Duodenal mucosa (tissue), 2 donors: ENCODE results near the gene FAM78A.
"Not testable (repeated sequence)": the region's sequence is repeated elsewhere in the genome, so short reads cannot be mapped to it uniquely, and the experiment has no call there.

Source experiments
- H3K27ac ChIP-seq: one replicate; pipeline ENCODE4 v1.7.0; 2013; ENCODE audit warnings: low read depth, low read length
- H3K27me3 ChIP-seq, 2 donors: one replicate each; pipeline ENCODE4 v1.7.0; 2013; ENCODE audit warnings: low read length in 2 of 2, control low read depth in 1 of 2; ENCODE audit not compliant: insufficient read depth in 2 of 2, control insufficient read depth in 1 of 2
- H3K36me3 ChIP-seq, 2 donors: one replicate each; pipeline ENCODE4 v1.7.0; 2013; ENCODE audit warnings: low read length in 2 of 2, control low read depth in 1 of 2; ENCODE audit not compliant: insufficient read depth in 2 of 2, control insufficient read depth in 1 of 2
- H3K4me1 ChIP-seq, 2 donors: one replicate each; pipeline ENCODE4 v1.7.0; 2013; ENCODE audit warnings: low read length in 2 of 2, control low read depth in 1 of 2; ENCODE audit not compliant: insufficient read depth in 2 of 2, control insufficient read depth in 1 of 2
- H3K4me3 ChIP-seq, 2 donors: one replicate each; pipeline ENCODE4 v1.7.0; 2013; ENCODE audit warnings: low read length in 2 of 2, low read depth in 1 of 2
- H3K9ac ChIP-seq, 2 donors: one replicate each; pipeline ENCODE4 v1.7.0; 2013; ENCODE audit warnings: low read length in 2 of 2, low read depth in 1 of 2
- H3K9me3 ChIP-seq, 2 donors: one replicate each; pipeline ENCODE4 v1.7.0; 2013; ENCODE audit warnings: low read length in 2 of 2, control low read depth in 1 of 2; ENCODE audit not compliant: control insufficient read depth in 1 of 2

The FAM78A gene

DNA sequence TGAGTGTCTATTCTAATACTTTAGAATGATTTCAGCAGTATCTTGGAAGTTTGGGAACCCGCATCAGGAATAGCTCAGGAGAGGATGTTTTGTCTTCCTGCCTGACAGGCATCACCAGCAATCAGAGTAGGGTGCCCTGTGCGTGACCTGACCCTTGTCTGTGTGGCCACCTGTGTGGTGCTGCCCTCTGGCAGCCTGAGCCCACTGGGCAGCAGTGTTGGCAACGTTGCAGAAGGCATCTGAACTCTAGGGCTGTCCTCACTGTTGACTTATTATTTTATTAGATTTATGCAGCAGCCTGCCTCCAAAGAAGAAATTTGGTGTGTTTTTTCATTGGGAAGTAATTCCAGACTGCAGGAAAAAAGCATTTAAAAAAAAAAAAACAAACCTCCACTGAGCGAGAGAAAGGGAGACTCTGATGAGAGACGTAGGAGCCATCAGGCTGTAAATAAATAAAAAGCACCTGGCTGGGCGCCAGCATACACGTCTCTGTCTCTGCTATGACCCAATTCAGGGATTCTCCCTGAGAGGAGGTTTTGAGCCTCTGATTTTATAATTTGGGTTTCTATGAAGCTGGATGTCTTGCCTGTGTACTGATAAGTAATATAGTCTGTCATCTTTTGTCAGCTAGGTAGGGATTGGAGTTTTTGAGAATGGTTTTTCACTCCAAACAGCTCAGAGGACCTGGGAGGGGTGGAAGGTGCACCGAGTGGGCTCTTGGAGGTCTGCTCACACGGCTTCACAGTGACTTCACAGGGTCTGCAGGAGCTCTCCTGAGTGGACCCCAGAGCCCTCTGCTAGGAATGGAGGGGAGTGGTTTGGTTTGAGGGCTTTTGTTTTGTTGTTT, 49.0 kb downstream of the FAM78A start:
- Histone ChIP-seq H3K36me3 (peaks cover 11 to 43% of the 10 kb centered on the region in 2 donors), H3K9ac (no peak overlapping the region)

DNA sequence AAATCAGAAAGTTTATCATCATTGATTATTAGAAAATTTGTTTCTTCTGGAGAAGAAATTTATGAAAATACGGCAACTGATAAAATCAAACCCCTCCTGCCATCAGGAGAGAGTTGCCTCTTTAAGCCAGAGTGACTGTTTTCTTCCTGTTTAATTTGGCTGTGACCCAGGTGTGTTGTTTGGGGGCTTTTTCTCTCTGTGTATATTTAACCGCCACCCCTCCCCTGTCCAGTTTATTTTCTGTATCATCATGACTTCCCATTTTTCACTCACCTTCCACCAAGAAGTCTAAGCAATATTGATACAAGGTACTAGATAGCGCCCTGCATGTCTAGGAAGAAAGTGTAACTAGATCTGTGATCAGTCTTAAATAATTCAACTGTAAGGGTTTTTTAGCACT, 50.1 kb downstream of the FAM78A start:
- H3K27me3 ChIP-seq, result no peaks in the 10 kb centered on the region
- peaks cover 4 to 5% of the 10 kb centered on the region in 2 donors for H3K4me1 ChIP-seq
- H3K9me3 ChIP-seq, result no peaks in the 10 kb centered on the region
- H3K36me3 ChIP-seq, result peaks cover 11 to 32% of the 10 kb centered on the region in 2 donors
- H3K4me3 ChIP-seq, result no peak overlapping the region
- H3K9ac ChIP-seq, result no peak overlapping the region
- no peak overlapping the region for H3K27ac ChIP-seq

More for the DNA sequence above, 49.0 kb downstream of the FAM78A start:
- no peaks in the 10 kb centered on the region for H3K27me3 ChIP-seq
- peaks cover 4 to 5% of the 10 kb centered on the region in 2 donors for H3K4me1 ChIP-seq
- H3K27ac ChIP-seq, result no peak overlapping the region
- H3K9me3 ChIP-seq, result no peaks in the 10 kb centered on the region
- H3K4me3 ChIP-seq, result no peak overlapping the region

DNA sequence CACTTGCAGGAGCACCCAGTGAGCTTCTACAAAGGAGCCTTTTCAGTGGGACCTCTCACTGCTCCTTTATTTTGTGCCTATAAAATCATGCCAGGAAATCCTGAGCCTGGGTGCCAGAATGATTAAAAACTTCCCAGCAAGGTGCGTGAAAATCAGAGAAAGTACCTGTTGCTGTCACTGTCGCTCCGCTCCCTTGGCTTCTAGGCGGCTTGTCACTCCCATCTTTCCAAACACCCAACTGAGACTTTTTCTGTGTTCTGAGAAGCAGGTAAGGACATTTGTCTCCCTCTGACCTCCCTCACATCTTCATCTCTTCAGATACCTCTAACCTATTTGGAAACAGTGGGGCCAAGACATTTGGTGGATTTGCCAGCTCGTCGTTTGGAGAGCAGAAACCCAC, 53.9 kb downstream of the FAM78A start:
- Histone ChIP-seq H3K27ac (no peak overlapping the region), H3K9ac (no peak overlapping the region), H3K4me3 (no peak overlapping the region), H3K4me1 (peaks cover 4 to 5% of the 10 kb centered on the region in 2 donors), H3K27me3 (no peaks in the 10 kb centered on the region), H3K36me3 (peaks cover 5 to 28% of the 10 kb centered on the region in 2 donors), H3K9me3 (no peaks in the 10 kb centered on the region)

- Histone ChIP-seq H3K27ac (no peak overlapping the region), H3K4me1 (no peaks in the 10 kb centered on the region), H3K9ac (no peak overlapping the region), H3K36me3 (peaks cover 5 to 27% of the 10 kb centered on the region in 2 donors), H3K9me3 (no peaks in the 10 kb centered on the region), H3K27me3 (no peaks in the 10 kb centered on the region), H3K4me3 (no peak overlapping the region)
These were observed 55.8 kb downstream of the FAM78A start for GRCh38 chr9:131220485-131220884.

DNA sequence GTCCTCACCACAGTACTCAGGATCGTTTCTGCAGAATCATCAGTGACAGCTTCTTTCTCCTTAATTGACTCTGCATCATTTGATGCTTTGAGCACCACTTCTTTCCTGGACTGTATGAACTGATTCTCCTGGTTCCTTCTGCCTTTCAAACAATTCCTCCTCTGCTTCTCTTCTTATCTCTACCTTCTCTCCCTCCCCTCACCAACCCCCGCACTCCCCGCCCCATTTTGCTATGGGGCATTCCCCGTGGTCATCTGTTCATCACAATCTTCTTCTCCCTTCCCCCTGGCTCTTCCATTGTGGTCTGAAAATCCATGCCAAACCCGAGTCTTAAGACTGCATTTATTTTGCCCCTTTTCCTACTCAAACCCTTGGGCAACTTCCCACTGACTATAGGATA, 57.9 kb downstream of the FAM78A start:
- no peaks in the 10 kb centered on the region for H3K4me1 ChIP-seq
- no peak overlapping the region for H3K9ac ChIP-seq
- H3K9me3 ChIP-seq, result no peaks in the 10 kb centered on the region
- peaks cover 5 to 42% of the 10 kb centered on the region in 2 donors for H3K36me3 ChIP-seq
- H3K27me3 ChIP-seq, result no peaks in the 10 kb centered on the region
- H3K27ac ChIP-seq, result no peak overlapping the region
- H3K4me3 ChIP-seq, result no peak overlapping the region

- Histone ChIP-seq H3K4me3 (no peak overlapping the region), H3K36me3 (peaks cover 5 to 42% of the 10 kb centered on the region in 2 donors), H3K9me3 (peaks cover 0 to 1% of the 10 kb centered on the region in 2 donors), H3K27me3 (no peaks in the 10 kb centered on the region), H3K27ac (no peak overlapping the region), H3K9ac (no peak overlapping the region), H3K4me1 (no peaks in the 10 kb centered on the region)
These were observed 58.8 kb downstream of the FAM78A start for GRCh38 chr9:131217331-131218031.

DNA sequence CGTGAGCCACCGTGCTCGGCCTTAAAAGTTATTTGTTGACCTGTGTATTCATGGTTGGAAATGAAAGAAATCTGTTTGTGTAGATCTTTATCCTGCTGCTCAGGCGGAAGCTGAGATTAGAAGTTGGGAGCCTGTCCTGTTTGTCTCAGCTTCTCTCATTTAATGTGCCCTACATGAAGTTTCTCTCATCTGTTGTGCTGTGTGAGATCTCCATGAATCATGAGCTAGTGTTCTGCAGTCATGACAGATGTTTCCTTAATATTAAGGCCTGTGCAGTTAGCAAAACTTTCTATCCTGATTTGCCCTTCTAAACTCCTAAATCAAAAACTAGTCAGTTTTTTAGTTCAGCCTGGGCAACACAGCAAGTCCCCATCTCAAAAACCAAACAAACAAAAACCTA, 59.5 kb downstream of the FAM78A start:
- Histone ChIP-seq H3K9me3 (peaks cover 3 to 7% of the 10 kb centered on the region in 2 donors), H3K4me3 (no peak overlapping the region), H3K36me3 (peaks cover 5 to 42% of the 10 kb centered on the region in 2 donors), H3K4me1 (no peaks in the 10 kb centered on the region), H3K9ac (no peak overlapping the region), H3K27me3 (no peaks in the 10 kb centered on the region), H3K27ac (no peak overlapping the region)

GRCh38 chr9:131214876-131215275, 61.4 kb downstream of the FAM78A start:
- Histone ChIP-seq H3K4me1 (no peaks in the 10 kb centered on the region), H3K27me3 (no peaks in the 10 kb centered on the region), H3K4me3 (no peak overlapping the region), H3K9me3 (peaks cover 4 to 7% of the 10 kb centered on the region in 2 donors), H3K36me3 (peaks cover 9 to 43% of the 10 kb centered on the region in 2 donors), H3K9ac (no peak overlapping the region), H3K27ac (no peak overlapping the region)

GRCh38 chr9:131214286-131214856, 61.9 kb downstream of the FAM78A start:
- H3K27ac ChIP-seq, result no peak overlapping the region
- no peak overlapping the region for H3K4me3 ChIP-seq
- H3K4me1 ChIP-seq, result no peaks in the 10 kb centered on the region
- H3K36me3 ChIP-seq, result peaks cover 9 to 46% of the 10 kb centered on the region in 2 donors
- peaks cover 4 to 7% of the 10 kb centered on the region in 2 donors for H3K9me3 ChIP-seq
- H3K9ac ChIP-seq, result no peak overlapping the region
- no peaks in the 10 kb centered on the region for H3K27me3 ChIP-seq

GRCh38 chr9:131211920-131212319, 64.4 kb downstream of the FAM78A start:
- H3K4me3 ChIP-seq, H3K9ac ChIP-seq, H3K4me1 ChIP-seq, H3K9me3 ChIP-seq, H3K27me3 ChIP-seq, H3K27ac ChIP-seq: not testable (repeated sequence)
- peaks cover 15 to 41% of the 10 kb centered on the region in 2 donors for H3K36me3 ChIP-seq
